ENCODE results near the gene DEFB112.

DNA sequence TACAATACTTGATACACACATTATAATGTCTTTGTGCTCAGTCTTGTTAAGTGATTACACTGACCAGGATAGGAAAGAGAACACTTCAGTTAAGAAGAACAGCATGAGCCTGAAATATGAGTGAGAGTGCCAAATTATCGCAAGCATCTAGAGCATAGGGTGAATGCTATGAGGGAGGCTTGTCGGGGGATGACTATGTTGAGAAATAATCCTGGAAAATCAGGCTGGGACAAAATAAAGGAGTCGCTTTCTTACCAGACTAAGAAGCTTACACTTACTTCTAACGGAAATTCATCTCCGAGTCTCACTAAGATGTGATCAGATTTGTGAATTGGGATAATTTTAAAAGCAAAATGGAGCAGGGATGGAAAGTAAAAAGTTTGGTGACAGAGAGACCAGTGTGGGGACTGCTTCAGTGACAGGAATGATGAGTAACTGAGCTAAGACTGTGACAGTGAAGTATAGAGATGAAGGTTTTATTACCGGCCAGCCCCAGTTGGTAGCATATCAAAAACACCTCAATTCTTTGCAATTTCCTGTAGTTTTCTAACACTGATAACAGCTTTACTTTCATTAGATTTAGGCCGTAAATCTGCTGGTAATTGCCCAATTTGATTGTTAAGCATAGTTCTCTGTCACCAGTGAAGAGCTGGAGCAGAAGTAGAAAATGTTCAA is 48.4 kb upstream of the DEFB112 start:
- TF ChIP-seq BCL11A (IDR thresholded peaks at IDR 0.05; ENCODE audit: low read depth, low read length): no peak
- TF ChIP-seq, protein P1, sequence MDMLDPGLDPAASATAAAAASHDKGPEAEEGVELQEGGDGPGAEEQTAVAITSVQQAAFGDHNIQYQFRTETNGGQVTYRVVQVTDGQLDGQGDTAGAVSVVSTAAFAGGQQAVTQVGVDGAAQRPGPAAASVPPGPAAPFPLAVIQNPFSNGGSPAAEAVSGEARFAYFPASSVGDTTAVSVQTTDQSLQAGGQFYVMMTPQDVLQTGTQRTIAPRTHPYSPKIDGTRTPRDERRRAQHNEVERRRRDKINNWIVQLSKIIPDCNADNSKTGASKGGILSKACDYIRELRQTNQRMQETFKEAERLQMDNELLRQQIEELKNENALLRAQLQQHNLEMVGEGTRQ (IDR thresholded peaks at IDR 0.05; ENCODE audit: borderline replicate concordance, low read depth, low read length): no peak
